A549 (cell line): ENCODE data around the gene FAHD2A.

ENCODE experiments used
- CBX2 ChIP-seq: fragments of 200-600 bp; sonication (generic); IDR thresholded peaks from 2 replicates; pipeline ENCODE4 v1.6.1; 2016; ENCODE audit warnings: low read depth, mild to moderate bottlenecking, borderline replicate concordance
- CTCF ChIP-seq: fragments of >200 bp; sonication (Bioruptor Twin); formaldehyde crosslinking; IDR thresholded peaks from 3 replicates; pipeline ENCODE4 v1.5.1; 2016
- E2F6 ChIP-seq: IDR thresholded peaks from 2 replicates; pipeline ENCODE4 v1.6.1; 2012; ENCODE audit warnings: low read depth, borderline replicate concordance
- EP300 ChIP-seq, 2 experiments: fragments of >200 bp; sonication (Bioruptor Twin); formaldehyde crosslinking; IDR thresholded peaks; 2 replicates in 1 of 2; 3 replicates in 1 of 2; pipeline ENCODE4 v1.6.1; 2016 to 2017
- MAFK ChIP-seq: fragments of 450-650 bp; IDR thresholded peaks from 2 replicates; pipeline ENCODE4 v1.6.1; 2014; ENCODE audit not compliant: partially characterized antibody
- NR3C1 ChIP-seq: fragments of >200 bp; sonication (Bioruptor Twin); formaldehyde crosslinking; IDR thresholded peaks from 3 replicates; pipeline ENCODE4 v1.6.1; 2017
- PBX3 ChIP-seq: IDR thresholded peaks from 2 replicates; pipeline ENCODE4 v1.6.1; 2012
- PHF8 ChIP-seq: fragments of 200-600 bp; sonication (generic); IDR thresholded peaks from 2 replicates; pipeline ENCODE4 v1.6.1; 2016; ENCODE audit warnings: low read depth, mild to moderate bottlenecking, antibody characterized with exemption, moderate library complexity, borderline replicate concordance
- POLR2AphosphoS2 ChIP-seq: conservative IDR thresholded peaks from 2 replicates; pipeline ENCODE4 v1.6.1; 2012; ENCODE audit warnings: low read length, improper control_type of control experiment, inconsistent platforms
- RAD21 ChIP-seq, 2 experiments: fragments of >200 bp in 1 of 2; sonication (Bioruptor Twin) in 1 of 2; formaldehyde crosslinking in 1 of 2; IDR thresholded peaks in 1 of 2; conservative IDR thresholded peaks in 1 of 2; 2 replicates in 1 of 2; 3 replicates in 1 of 2; pipeline ENCODE4 v1.6.1; 2012 to 2018; ENCODE audit warnings: inconsistent platforms in 1 of 2
- RARB ChIP-seq: fragments of 250-450 bp; sonication (Bioruptor Pico); IDR thresholded peaks from 2 replicates; pipeline ENCODE4 v1.8.0; 2021; ENCODE audit warnings: mild to moderate bottlenecking, moderate library complexity
- RCOR1 ChIP-seq: fragments of 150-350 bp; IDR thresholded peaks from 2 replicates; pipeline ENCODE4 v1.6.1; 2014; ENCODE audit warnings: antibody characterized with exemption, low read length, low read depth
- REST ChIP-seq: fragments of 200-600 bp; sonication (generic); IDR thresholded peaks from 2 replicates; pipeline ENCODE4 v1.6.1; 2016; ENCODE audit warnings: antibody characterized with exemption, mild to moderate bottlenecking, moderate library complexity
- RNF2 ChIP-seq: fragments of 200-600 bp; sonication (generic); IDR thresholded peaks from 2 replicates; pipeline ENCODE4 v1.6.1; 2016; ENCODE audit warnings: low read depth, mild to moderate bottlenecking, antibody characterized with exemption, moderate library complexity, borderline replicate concordance

- TF ChIP-seq RARB (CRISPR knock-in tag), result no peak
- no peak for TF ChIP-seq E2F6
- no peak for TF ChIP-seq CTCF
- TF ChIP-seq PBX3, result no peak
- TF ChIP-seq RNF2, result no peak
- TF ChIP-seq CBX2, result no peak
- TF ChIP-seq REST, result no peak
- no peak for TF ChIP-seq POLR2AphosphoS2
- no peak for TF ChIP-seq MAFK
- TF ChIP-seq EP300 (IDR thresholded peaks at IDR 0.05), result no peak
- TF ChIP-seq PHF8, result no peak
- TF ChIP-seq RAD21 (conservative IDR thresholded peaks at IDR 0.05 in 1 of 2, IDR thresholded peaks at IDR 0.05 in 1 of 2), result no peak
- TF ChIP-seq NR3C1, result no peak
- TF ChIP-seq RCOR1, result no peak
These were observed 43.5 kb upstream of the FAHD2A start for GRCh38 chr2:95359031-95359430.
